ENCODE data around the gene CBLIF. TPM values are rescaled to one million over a fixed set of nuclear protein-coding genes. Genes with fewer than 3 reads are reported as not detected.

The CBLIF gene
- total and polyA plus RNA-seq, 2 experiments from 2014 or later, result not detected

DNA sequence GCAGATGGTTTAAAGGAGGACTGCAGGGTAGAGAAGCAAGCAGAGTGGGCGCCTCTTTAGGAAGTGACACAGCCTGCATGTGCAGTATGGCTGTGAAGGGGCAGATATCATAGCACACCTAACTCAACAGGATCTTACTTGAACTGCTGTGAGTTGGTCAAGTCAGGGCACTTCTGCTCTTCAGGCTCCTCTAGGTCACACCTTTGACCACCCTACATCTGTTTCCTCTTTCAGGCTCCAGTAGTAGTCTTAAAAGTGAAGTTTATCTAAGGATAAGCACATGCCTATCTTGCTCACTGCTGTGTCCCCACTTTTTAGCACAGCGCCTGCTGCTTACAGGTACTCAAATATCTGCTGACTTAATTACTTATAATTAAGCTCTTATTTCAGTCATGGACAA lies 41.2 kb downstream of the CBLIF start:
- Histone ChIP-seq H3K9me3 (ENCODE audit: low read depth) (no peaks in the 10 kb centered on the region), H3K4me3 (no peak overlapping the region), H3K9me2 (ENCODE audit: insufficient read depth) (no peaks in the 10 kb centered on the region), H3F3A (ENCODE audit: insufficient read depth) (peaks cover 13% of the 10 kb centered on the region; the same call in 1 of the 2 replicates), H3K9ac (no peak overlapping the region), H3K36me3 (ENCODE audit: low read depth) (peaks cover 24% of the 10 kb centered on the region), H4K20me1 (ENCODE audit: insufficient read depth) (no peaks in the 10 kb centered on the region), H3K27ac (no peak overlapping the region), H3K4me2 (ENCODE audit: unreplicated experiment) (no peak overlapping the region), H3K4me1 (ENCODE audit: insufficient read depth) (no peaks in the 10 kb centered on the region), H3K27me3 (replicated peaks; ENCODE audit: insufficient read depth) (no peaks in the 10 kb centered on the region), H2AFZ (no peak overlapping the region), H3K79me2 (ENCODE audit: insufficient read depth) (peaks cover 12% of the 10 kb centered on the region)
- in situ Hi-C loops (cut with MboI), result loop anchor here (10.0 kb wide), 1 partner anchor 49 kb away; the partner anchor contains the start of gene STX3
- WGBS, 2 experiments (ENCODE audit: low coverage in 1 of 2, low lambda C conversion rate in 2 of 2, missing lambda C conversion rate in 2 of 2), result 95 to 97% methylated on average over 2 of the region's 2 CpGs
- TF ChIP-seq EZH2phosphoT487 (IDR thresholded peaks at IDR 0.05; ENCODE audit: insufficient read depth, low read depth) (no peak), EZH2 (IDR thresholded peaks at IDR 0.05; ENCODE audit: insufficient read depth, poor library complexity, severe bottlenecking) (no peak)
- no peak for DNase-seq

DNA sequence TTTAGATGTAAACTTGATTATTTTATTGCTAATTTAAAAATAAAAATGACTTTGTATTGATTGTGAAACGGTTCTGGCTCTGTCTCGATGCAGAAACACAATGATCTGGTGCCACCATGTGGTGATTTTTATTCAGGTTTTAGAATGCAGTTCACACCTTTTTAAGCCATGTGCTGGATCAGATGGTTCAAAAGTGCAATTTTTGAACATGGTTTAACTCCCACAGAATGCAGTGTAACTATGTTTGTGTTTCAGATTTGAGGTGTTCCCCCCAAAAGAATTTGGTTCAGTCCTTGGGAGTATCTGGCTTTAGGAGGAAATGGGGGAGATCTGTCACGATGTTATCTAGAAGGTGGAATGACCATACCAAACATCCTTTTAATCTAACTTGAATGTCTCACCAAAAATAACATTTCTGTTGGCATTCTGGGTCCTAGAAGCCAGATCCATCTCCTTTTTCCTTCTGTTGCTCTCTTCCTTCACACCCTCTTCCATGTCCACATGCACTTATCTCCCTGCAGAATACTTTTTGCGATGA lies 42.6 kb downstream of the CBLIF start:
- TF ChIP-seq EZH2phosphoT487 (IDR thresholded peaks at IDR 0.05; ENCODE audit: insufficient read depth, low read depth), result no peak
- no peak for TF ChIP-seq EZH2 (IDR thresholded peaks at IDR 0.05; ENCODE audit: insufficient read depth, poor library complexity, severe bottlenecking)
- in situ Hi-C loops (cut with MboI), result loop anchor here (10.0 kb wide), 1 partner anchor 48 kb away; the partner anchor contains the start of gene STX3

DNA sequence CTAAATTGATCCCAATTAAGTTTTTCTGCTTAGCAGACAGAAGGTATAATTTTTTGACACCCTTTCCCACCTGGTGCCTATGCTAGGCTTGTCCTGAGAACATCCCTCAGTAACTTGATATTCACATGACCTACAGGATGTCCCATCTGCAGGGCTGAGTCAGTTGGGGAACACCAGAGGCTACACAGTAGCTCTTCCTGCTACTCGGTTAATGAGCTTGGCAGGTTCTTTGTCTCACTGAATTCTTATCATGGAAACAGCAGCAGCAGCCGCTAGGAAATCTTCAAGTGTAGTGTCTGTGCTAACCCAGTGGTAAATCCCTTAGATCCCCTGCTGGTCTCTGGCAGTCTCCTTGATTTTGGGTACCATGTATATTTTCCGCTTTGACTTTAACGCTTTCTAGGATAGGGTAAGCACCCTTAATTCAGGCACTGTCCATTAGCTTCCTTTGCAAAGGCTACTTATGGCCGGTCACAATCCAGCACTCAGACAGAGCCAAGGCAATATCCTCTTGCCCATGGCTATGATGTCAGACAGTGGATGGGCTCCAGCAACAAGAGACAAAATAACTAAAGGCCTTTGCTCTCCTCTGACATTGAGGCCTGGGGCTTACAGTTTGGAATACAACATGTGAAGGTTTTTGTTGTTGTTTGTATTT lies 43.2 kb downstream of the CBLIF start:
- in situ Hi-C loops (cut with MboI), result loop anchor here (10.0 kb wide), 1 partner anchor 47 kb away; the partner anchor contains the start of gene STX3
- no peak overlapping the region for H3K4me3 ChIP-seq
- H3F3A ChIP-seq (ENCODE audit: insufficient read depth), result peaks cover 13% of the 10 kb centered on the region; the same call in 1 of the 2 replicates
- H2AFZ ChIP-seq, result no peak overlapping the region
- H3K27ac ChIP-seq, result no peak overlapping the region
- WGBS, 2 experiments (ENCODE audit: low coverage in 1 of 2, low lambda C conversion rate in 2 of 2, missing lambda C conversion rate in 2 of 2), result 55 to 65% methylated on average over 5 of the region's 5 CpGs
- no peaks in the 10 kb centered on the region for H3K9me3 ChIP-seq (ENCODE audit: low read depth)
- no peak overlapping the region for H3K4me2 ChIP-seq (ENCODE audit: unreplicated experiment)
- H3K4me1 ChIP-seq (ENCODE audit: insufficient read depth), result no peaks in the 10 kb centered on the region
- no peaks in the 10 kb centered on the region for H4K20me1 ChIP-seq (ENCODE audit: insufficient read depth)
- H3K36me3 ChIP-seq (ENCODE audit: low read depth), result 0 out of 2 replicates have a peak, but pooled peaks cover 9% of the 10 kb centered on the region
- no peaks in the 10 kb centered on the region for H3K79me2 ChIP-seq (ENCODE audit: insufficient read depth)
- peak; percentile 62 for DNase-seq
- H3K9ac ChIP-seq, result no peak overlapping the region
- H3K9me2 ChIP-seq (ENCODE audit: insufficient read depth), result no peaks in the 10 kb centered on the region
- H3K27me3 ChIP-seq (replicated peaks; ENCODE audit: insufficient read depth), result no peaks in the 10 kb centered on the region
- no peak for TF ChIP-seq EZH2phosphoT487 (IDR thresholded peaks at IDR 0.05; ENCODE audit: insufficient read depth, low read depth)
- TF ChIP-seq EZH2 (IDR thresholded peaks at IDR 0.05; ENCODE audit: insufficient read depth, poor library complexity, severe bottlenecking), result no peak

More for the DNA sequence above, 42.6 kb downstream of the CBLIF start:
- Histone ChIP-seq H3K36me3 (ENCODE audit: low read depth) (peaks cover 12% of the 10 kb centered on the region), H3K4me2 (ENCODE audit: unreplicated experiment) (no peak overlapping the region), H3K9me3 (ENCODE audit: low read depth) (no peaks in the 10 kb centered on the region), H3K9ac (no peak overlapping the region), H3K27ac (no peak overlapping the region), H3K4me1 (ENCODE audit: insufficient read depth) (no peaks in the 10 kb centered on the region), H3K27me3 (replicated peaks; ENCODE audit: insufficient read depth) (no peaks in the 10 kb centered on the region), H3K79me2 (ENCODE audit: insufficient read depth) (no peaks in the 10 kb centered on the region), H3K9me2 (ENCODE audit: insufficient read depth) (no peaks in the 10 kb centered on the region), H2AFZ (no peak overlapping the region), H3F3A (ENCODE audit: insufficient read depth) (peaks cover 13% of the 10 kb centered on the region; the same call in 1 of the 2 replicates), H4K20me1 (ENCODE audit: insufficient read depth) (no peaks in the 10 kb centered on the region), H3K4me3 (no peak overlapping the region)
- 51% methylated on average over 4 of the region's 4 CpGs for WGBS, 2 experiments (ENCODE audit: low coverage in 1 of 2, low lambda C conversion rate in 2 of 2, missing lambda C conversion rate in 2 of 2)
- peak; percentile 75 for DNase-seq

DNA sequence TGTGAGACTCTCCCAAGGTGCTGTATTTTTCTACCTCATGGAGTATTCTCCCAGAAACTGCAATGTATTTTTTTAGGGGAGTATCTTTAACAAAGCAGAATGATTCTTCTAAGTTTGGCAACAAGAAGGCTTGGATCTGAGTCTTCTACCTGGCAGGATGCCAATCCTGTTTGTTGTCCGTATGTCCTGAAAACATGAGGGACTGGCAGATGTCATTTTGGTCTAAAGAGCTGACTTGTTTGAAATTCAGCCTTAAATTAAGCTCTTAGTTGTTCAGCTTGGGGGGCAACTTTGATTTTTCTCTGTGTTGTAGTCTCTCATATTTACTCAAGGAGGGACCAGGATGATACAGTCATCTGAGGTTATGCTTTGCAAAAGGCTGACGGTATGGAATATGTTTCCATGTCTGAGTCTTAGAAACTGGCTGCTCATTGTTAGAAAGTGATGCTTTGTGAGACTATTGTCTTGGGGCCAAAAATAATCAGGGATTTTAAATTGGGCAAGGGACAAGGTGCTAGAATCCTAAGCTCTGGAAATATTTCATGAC lies 44.1 kb downstream of the CBLIF start:
- in situ Hi-C loops (cut with MboI), result loop anchor here (10.0 kb wide), 1 partner anchor 46 kb away; the partner anchor contains the start of gene STX3
- Histone ChIP-seq H3K9me3 (ENCODE audit: low read depth) (no peaks in the 10 kb centered on the region), H3K27ac (no peak overlapping the region), H4K20me1 (ENCODE audit: insufficient read depth) (no peaks in the 10 kb centered on the region), H2AFZ (no peak overlapping the region), H3K9me2 (ENCODE audit: insufficient read depth) (no peaks in the 10 kb centered on the region), H3K36me3 (ENCODE audit: low read depth) (0 out of 2 replicates have a peak, but pooled peaks cover 2% of the 10 kb centered on the region), H3K4me1 (ENCODE audit: insufficient read depth) (no peaks in the 10 kb centered on the region), H3K9ac (no peak overlapping the region), H3K4me2 (ENCODE audit: unreplicated experiment) (no peak overlapping the region), H3K79me2 (ENCODE audit: insufficient read depth) (no peaks in the 10 kb centered on the region), H3K4me3 (no peak overlapping the region), H3F3A (ENCODE audit: insufficient read depth) (peaks cover 13% of the 10 kb centered on the region; the same call in 1 of the 2 replicates), H3K27me3 (replicated peaks; ENCODE audit: insufficient read depth) (no peaks in the 10 kb centered on the region)
- 62 to 67% methylated on average over 2 of the region's 2 CpGs for WGBS, 2 experiments (ENCODE audit: low coverage in 1 of 2, low lambda C conversion rate in 2 of 2, missing lambda C conversion rate in 2 of 2)
- DNase-seq, result no peak
- TF ChIP-seq EZH2 (IDR thresholded peaks at IDR 0.05; ENCODE audit: insufficient read depth, poor library complexity, severe bottlenecking) (no peak), EZH2phosphoT487 (IDR thresholded peaks at IDR 0.05; ENCODE audit: insufficient read depth, low read depth) (no peak)

Measured in GM23248 (cell line).